Ishikawa (cell line): ENCODE measurements around the gene IGSF3.

Source experiments
- CEBPB ChIP-seq: IDR thresholded peaks from 2 replicates; pipeline ENCODE4 v1.6.1; 2012
- CREB1 ChIP-seq: IDR thresholded peaks from 2 replicates; pipeline ENCODE4 v1.6.1; 2012; ENCODE audit warnings: low read depth
- EGR1 ChIP-seq: IDR thresholded peaks from 2 replicates; pipeline ENCODE4 v1.6.1; 2012
- EP300 ChIP-seq: IDR thresholded peaks from 2 replicates; pipeline ENCODE4 v1.6.1; 2012; ENCODE audit warnings: borderline replicate concordance
- FOXM1 ChIP-seq: IDR thresholded peaks from 2 replicates; pipeline ENCODE4 v1.6.1; 2012; ENCODE audit warnings: low read depth, borderline replicate concordance
- MAX ChIP-seq: IDR thresholded peaks from 2 replicates; pipeline ENCODE4 v1.6.1; 2012
- NFIC ChIP-seq: IDR thresholded peaks from 2 replicates; pipeline ENCODE4 v1.6.1; 2012
- RAD21 ChIP-seq: IDR thresholded peaks from 2 replicates; pipeline ENCODE4 v1.6.1; 2012; ENCODE audit warnings: low read depth
- REST ChIP-seq: IDR thresholded peaks from 2 replicates; pipeline ENCODE4 v1.6.1; 2012; ENCODE audit warnings: low read depth, mild to moderate bottlenecking
- TAF1 ChIP-seq: IDR thresholded peaks from 2 replicates; pipeline ENCODE4 v1.6.1; 2012; ENCODE audit warnings: low read depth, mild to moderate bottlenecking
- TCF12 ChIP-seq: IDR thresholded peaks from 2 replicates; pipeline ENCODE4 v1.6.1; 2012; ENCODE audit warnings: low read depth
- TEAD4 ChIP-seq: IDR thresholded peaks from 2 replicates; pipeline ENCODE4 v1.6.1; 2012
- USF1 ChIP-seq: IDR thresholded peaks from 2 replicates; pipeline ENCODE4 v1.6.1; 2012
- YY1 ChIP-seq: IDR thresholded peaks from 2 replicates; pipeline ENCODE4 v1.6.1; 2012; ENCODE audit warnings: low read depth
- ZBTB7A ChIP-seq: IDR thresholded peaks from 2 replicates; pipeline ENCODE4 v1.6.1; 2012; ENCODE audit warnings: low read depth

Gene IGSF3

DNA sequence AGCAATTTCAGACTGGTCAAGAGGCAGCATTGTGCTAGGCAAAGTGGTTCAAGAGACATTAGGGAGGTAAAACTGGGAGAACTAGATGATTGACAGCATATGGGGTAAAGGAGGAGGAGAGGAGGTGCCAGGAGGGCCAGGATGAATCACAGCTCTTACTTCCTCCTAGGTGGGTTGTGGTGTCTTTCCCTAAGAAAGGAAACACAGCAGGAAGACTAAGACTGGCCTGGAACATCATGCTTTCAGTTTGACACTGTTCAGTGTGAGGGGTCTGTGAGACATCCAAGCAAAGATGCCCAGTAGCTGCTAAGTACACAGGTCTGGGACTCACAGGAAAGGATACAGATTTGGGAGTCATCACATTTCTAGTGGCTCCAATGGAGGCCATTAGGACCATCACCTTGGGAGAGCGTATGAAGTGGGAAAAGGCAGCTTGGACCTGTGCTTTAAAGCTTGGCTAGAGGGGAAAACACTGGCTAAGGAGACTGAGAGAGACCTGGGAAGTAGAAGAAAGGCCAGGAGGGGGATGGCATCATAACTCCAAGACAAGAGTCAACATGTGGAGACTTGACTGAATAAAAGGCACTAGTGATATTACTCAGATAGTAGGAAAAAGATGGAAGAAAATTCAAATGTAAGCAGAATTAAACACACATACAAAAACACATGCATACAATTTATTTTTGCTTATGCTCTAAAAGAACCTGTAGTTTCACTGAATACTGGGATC, 114.0 kb downstream of the IGSF3 start:
- no peak for TF ChIP-seq CEBPB
- TF ChIP-seq TEAD4, result no peak
- no peak for TF ChIP-seq TCF12

- TF ChIP-seq REST (no peak), USF1 (no peak), CREB1 (no peak), FOXM1 (no peak), TCF12 (no peak), EP300 (no peak), TAF1 (no peak), CEBPB (no peak), MAX (no peak), TEAD4 (no peak)
Measured at GRCh38 chr1:116546354-116546977, 121.1 kb downstream of the IGSF3 start.

GRCh38 chr1:116545359-116545705, 122.2 kb downstream of the IGSF3 start:
- TF ChIP-seq TCF12 (no peak), CEBPB (no peak), EGR1 (no peak)

GRCh38 chr1:116544588-116545358, 122.8 kb downstream of the IGSF3 start:
- TF ChIP-seq REST, result no peak
- no peak for TF ChIP-seq USF1
- TF ChIP-seq CEBPB, result no peak

GRCh38 chr1:116540088-116540487, 127.4 kb downstream of the IGSF3 start:
- TF ChIP-seq REST, result no peak
- TF ChIP-seq RAD21, result no peak
- TF ChIP-seq YY1, result no peak
- TF ChIP-seq EGR1, result no peak
- no peak for TF ChIP-seq NFIC
- no peak for TF ChIP-seq USF1
- TF ChIP-seq TCF12, result no peak
- TF ChIP-seq CEBPB, result no peak
- no peak for TF ChIP-seq FOXM1
- no peak for TF ChIP-seq TAF1
- TF ChIP-seq ZBTB7A, result no peak
- no peak for TF ChIP-seq TEAD4
- TF ChIP-seq EP300, result no peak
- TF ChIP-seq CREB1, result no peak
- TF ChIP-seq MAX, result no peak
